Caco-2 (cell line): ENCODE measurements around the gene GRM5. TPM values are rescaled to one million over a fixed set of nuclear protein-coding genes. Genes with fewer than 3 reads are reported as not detected.

Experiments used
- BruUV-seq: library from RNA; stranded (reverse); fragments of 400-500 nt; replicated peaks from 2 replicates; lab custom pipeline; 2021; lab: Mats Ljungman, UMichigan
- CTCF ChIA-PET: fragments of 300-600 bp; sonication (Branson Sonifier 250); formaldehyde crosslinking; loops from one replicate; lab custom pipeline; 2022; ENCODE audit warnings: antibody characterized with exemption; lab: Charles Lee
- POLR2A ChIA-PET: fragments of 300-600 bp; sonication (Branson Sonifier 250); formaldehyde crosslinking; loops from one replicate; lab custom pipeline; 2022; ENCODE audit warnings: antibody characterized with exemption; lab: Charles Lee
- DNase-seq, 2 experiments: peaks; one replicate each; pipeline versions ENCODE4 v3.0.0 to v3.0.0-alpha.2; 2020 to 2022
- H3K27me3 ChIP-seq: replicated peaks from 2 replicates; pipeline ENCODE4 v1.6.0; 2011; ENCODE audit warnings: low read length; ENCODE audit not compliant: control insufficient read depth, insufficient read depth
- H3K36me3 ChIP-seq: 2 replicates; pipeline ENCODE4 v1.5.1; 2011; ENCODE audit warnings: low read length; ENCODE audit not compliant: control insufficient read depth, insufficient read depth
- H3K4me1 ChIP-seq: fragments of 250-450 bp; sonication (Bioruptor Pico); 2 replicates; pipeline ENCODE4 v1.5.1; 2020; ENCODE audit warnings: mild to moderate bottlenecking
- H3K4me3 ChIP-seq: 2 replicates; pipeline ENCODE4 v1.5.1; 2011; ENCODE audit warnings: low read depth, mild to moderate bottlenecking, control low read depth, low read length
- H3K9me3 ChIP-seq: fragments of 250-450 bp; sonication (Bioruptor Pico); 2 replicates; pipeline ENCODE4 v1.5.1; 2020; ENCODE audit warnings: mild to moderate bottlenecking, moderate library complexity
- H3K27ac Mint-ChIP-seq: one replicate; pipeline ENCODE4 v1.8.0; 2022; ENCODE audit warnings: mixed read lengths; ENCODE audit not compliant: unreplicated experiment
- H3K27me3 Mint-ChIP-seq: one replicate; pipeline ENCODE4 v1.8.0; 2022; ENCODE audit warnings: mixed read lengths; ENCODE audit not compliant: insufficient read depth, unreplicated experiment
- H3K36me3 Mint-ChIP-seq: one replicate; pipeline ENCODE4 v1.8.0; 2022; ENCODE audit warnings: mild to moderate bottlenecking, mixed read lengths; ENCODE audit not compliant: insufficient read depth, unreplicated experiment
- H3K4me1 Mint-ChIP-seq: one replicate; pipeline ENCODE4 v1.8.0; 2022; ENCODE audit warnings: low read depth, mixed read lengths; ENCODE audit not compliant: unreplicated experiment
- H3K4me3 Mint-ChIP-seq: one replicate; pipeline ENCODE4 v1.8.0; 2022; ENCODE audit warnings: mild to moderate bottlenecking, moderate library complexity, mixed read lengths; ENCODE audit not compliant: unreplicated experiment
- H3K9me3 Mint-ChIP-seq: one replicate; pipeline ENCODE4 v1.8.0; 2022; ENCODE audit warnings: mixed read lengths; ENCODE audit not compliant: unreplicated experiment
- intact Hi-C: fragments of 100-400 bp; cut with micrococcal nuclease; formaldehyde crosslinking; loops from one replicate; pipeline ENCODE4 v1.10.0; 2022; ENCODE audit not compliant: unreplicated experiment
- total RNA-seq: library from RNA; stranded (reverse); gene quantifications from 2 replicates; pipeline ENCODE4 v1.2.3, GENCODE V29; 2022
- TF ChIP-seq, protein P1 (sequence below), 2 experiments: fragments of 200-600 bp in 1 of 2; IDR thresholded peaks; 1 replicate in 1 of 2; 2 replicates in 1 of 2; pipeline versions ENCODE4 v1.5.1 to v1.8.0; 2011 to 2022; ENCODE audit warnings: antibody characterized with exemption in 1 of 2, control low read depth in 1 of 2, inconsistent platforms in 1 of 2, low read depth in 1 of 2, low read length in 1 of 2, mild to moderate bottlenecking in 1 of 2, moderate library complexity in 1 of 2; ENCODE audit not compliant: insufficient read depth in 1 of 2, severe bottlenecking in 1 of 2, unreplicated experiment in 1 of 2

GRM5 gene
- total RNA-seq, 1 experiment from 2014 or later = not detected

DNA sequence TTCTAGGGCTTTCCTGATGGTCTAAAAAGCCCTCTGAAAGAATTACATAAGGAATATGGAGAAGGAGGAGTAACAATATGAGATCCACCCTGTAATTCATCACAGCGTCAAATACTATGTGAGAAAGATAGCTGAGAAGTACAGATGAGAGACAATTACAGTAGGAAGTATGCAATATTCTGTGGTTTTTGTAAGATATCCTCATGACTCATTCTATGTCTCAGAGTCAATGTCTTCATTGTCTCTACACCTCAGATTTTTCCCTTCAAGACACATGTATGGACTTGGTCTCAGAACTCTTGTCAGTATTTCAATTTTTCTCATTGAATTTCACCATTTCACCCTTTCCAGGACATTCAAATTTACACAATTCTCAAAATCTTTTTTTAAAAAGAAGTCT, 385.0 kb downstream of the GRM5 start:
- Histone ChIP-seq H3K9me3 (no peaks in the 10 kb centered on the region), H3K36me3 (no peaks in the 10 kb centered on the region), H3K4me1 (no peaks in the 10 kb centered on the region), H3K4me3 (no peak overlapping the region), H3K27me3 (no peaks in the 10 kb centered on the region)
- intact Hi-C loops = no loop called here
- no peaks in the 10 kb centered on the region for H3K36me3 Mint-ChIP-seq
- H3K27me3 Mint-ChIP-seq = no peaks in the 10 kb centered on the region
- DNase-seq = no peak
- TF ChIP-seq, protein P1, sequence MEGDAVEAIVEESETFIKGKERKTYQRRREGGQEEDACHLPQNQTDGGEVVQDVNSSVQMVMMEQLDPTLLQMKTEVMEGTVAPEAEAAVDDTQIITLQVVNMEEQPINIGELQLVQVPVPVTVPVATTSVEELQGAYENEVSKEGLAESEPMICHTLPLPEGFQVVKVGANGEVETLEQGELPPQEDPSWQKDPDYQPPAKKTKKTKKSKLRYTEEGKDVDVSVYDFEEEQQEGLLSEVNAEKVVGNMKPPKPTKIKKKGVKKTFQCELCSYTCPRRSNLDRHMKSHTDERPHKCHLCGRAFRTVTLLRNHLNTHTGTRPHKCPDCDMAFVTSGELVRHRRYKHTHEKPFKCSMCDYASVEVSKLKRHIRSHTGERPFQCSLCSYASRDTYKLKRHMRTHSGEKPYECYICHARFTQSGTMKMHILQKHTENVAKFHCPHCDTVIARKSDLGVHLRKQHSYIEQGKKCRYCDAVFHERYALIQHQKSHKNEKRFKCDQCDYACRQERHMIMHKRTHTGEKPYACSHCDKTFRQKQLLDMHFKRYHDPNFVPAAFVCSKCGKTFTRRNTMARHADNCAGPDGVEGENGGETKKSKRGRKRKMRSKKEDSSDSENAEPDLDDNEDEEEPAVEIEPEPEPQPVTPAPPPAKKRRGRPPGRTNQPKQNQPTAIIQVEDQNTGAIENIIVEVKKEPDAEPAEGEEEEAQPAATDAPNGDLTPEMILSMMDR (IDR thresholded peaks at IDR 0.05; ENCODE audit: insufficient read depth in 1 of 2, low read depth in 1 of 2, low read length in 1 of 2, severe bottlenecking in 1 of 2, unreplicated experiment in 1 of 2) = no peak
- peaks cover 12% of the 10 kb centered on the region for H3K9me3 Mint-ChIP-seq
- no peak overlapping the region for H3K4me3 Mint-ChIP-seq
- POLR2A ChIA-PET = interaction anchor here (0.5 kb wide), 1 partner anchor 1357 kb away, joined by 3 read pairs; no protein-coding TSS in a partner anchor
- no peaks in the 10 kb centered on the region for H3K4me1 Mint-ChIP-seq
- H3K27ac Mint-ChIP-seq = no peak overlapping the region
- no TSS peak for BruUV-seq
- CTCF ChIA-PET = no interaction called here

DNA sequence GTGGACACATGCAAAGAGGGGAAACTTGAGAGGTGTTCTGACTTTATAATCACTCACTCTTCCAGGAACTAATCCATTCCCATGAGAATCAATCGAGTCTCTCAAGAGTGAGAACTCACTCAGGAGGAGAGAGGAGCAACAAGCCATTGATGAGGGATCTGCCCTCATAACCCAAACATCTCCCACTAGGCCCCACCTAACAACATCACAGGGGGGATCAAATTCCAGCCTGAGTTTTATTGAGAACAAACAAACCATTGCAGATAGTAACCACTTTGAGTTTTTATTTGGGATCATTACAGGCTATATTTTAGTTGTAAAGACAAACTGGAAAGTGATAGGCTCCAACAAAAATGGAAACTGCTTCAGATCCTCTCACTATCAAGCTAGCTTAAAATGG, 399.4 kb downstream of the GRM5 start:
- Histone ChIP-seq H3K4me3 (no peak overlapping the region), H3K36me3 (no peaks in the 10 kb centered on the region), H3K27me3 (no peaks in the 10 kb centered on the region), H3K4me1 (peaks cover 8% of the 10 kb centered on the region; the same call in 1 of the 2 replicates), H3K9me3 (no peaks in the 10 kb centered on the region)
- ChIA-PET CTCF (no interaction called here), POLR2A (no interaction called here)
- Mint-ChIP-seq H3K27me3 (no peaks in the 10 kb centered on the region), H3K36me3 (no peaks in the 10 kb centered on the region), H3K4me3 (no peak overlapping the region), H3K4me1 (peaks cover 18% of the 10 kb centered on the region), H3K27ac (no peak overlapping the region), H3K9me3 (peaks cover 9% of the 10 kb centered on the region)
- TF ChIP-seq, protein P1 (IDR thresholded peaks at IDR 0.05; ENCODE audit: insufficient read depth in 1 of 2, low read depth in 1 of 2, low read length in 1 of 2, severe bottlenecking in 1 of 2, unreplicated experiment in 1 of 2) = no peak
- intact Hi-C loops = no loop called here
- BruUV-seq = no TSS peak
- no peak for DNase-seq

DNA sequence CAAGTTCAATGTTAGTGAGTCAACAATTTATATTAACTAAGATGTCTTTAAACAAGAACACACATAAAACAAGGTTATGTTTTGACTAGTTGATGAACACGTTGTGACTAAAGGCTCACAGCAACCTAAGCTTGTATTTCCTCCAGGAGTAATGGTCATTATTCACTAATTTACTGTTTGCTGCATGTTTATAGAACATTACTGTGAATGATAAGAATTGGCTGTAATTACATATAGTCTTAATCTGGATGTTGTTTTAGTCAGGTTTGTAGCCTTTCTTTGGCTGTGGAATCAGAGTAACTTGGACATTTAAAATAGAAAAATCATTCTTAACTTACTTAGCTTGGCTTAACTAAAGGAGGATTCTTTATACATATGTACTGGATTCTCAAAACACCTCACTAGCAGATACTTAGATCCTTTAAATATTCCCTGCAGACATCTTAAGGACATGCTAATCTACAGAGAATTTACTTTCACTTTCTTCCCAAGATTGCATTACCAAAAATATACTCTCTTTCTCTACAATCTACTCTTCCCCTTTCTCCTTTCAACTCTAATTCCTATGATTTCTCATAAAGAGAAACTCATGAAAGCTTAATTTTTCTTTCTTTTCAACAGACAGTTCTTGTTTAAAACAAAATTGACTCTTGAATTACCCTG, 408.6 kb downstream of the GRM5 start:
- Mint-ChIP-seq H3K27ac (no peak overlapping the region), H3K4me3 (no peak overlapping the region), H3K36me3 (no peaks in the 10 kb centered on the region), H3K4me1 (no peaks in the 10 kb centered on the region), H3K9me3 (no peaks in the 10 kb centered on the region), H3K27me3 (peaks cover 13% of the 10 kb centered on the region)
- no TSS peak for BruUV-seq
- ChIA-PET CTCF (no interaction called here), POLR2A (no interaction called here)
- Histone ChIP-seq H3K4me1 (no peaks in the 10 kb centered on the region), H3K4me3 (no peak overlapping the region), H3K36me3 (no peaks in the 10 kb centered on the region), H3K27me3 (no peaks in the 10 kb centered on the region; the same call in 1 of the 2 replicates), H3K9me3 (no peaks in the 10 kb centered on the region)
- intact Hi-C loops = no loop called here
- no peak for DNase-seq
- TF ChIP-seq, protein P1 (IDR thresholded peaks at IDR 0.05; ENCODE audit: insufficient read depth in 1 of 2, low read depth in 1 of 2, low read length in 1 of 2, severe bottlenecking in 1 of 2, unreplicated experiment in 1 of 2) = no peak
